HG02943 (cell line): ENCODE data around the gene TCF7L2.
"Not testable (repeated sequence)": the region's sequence is repeated elsewhere in the genome, so short reads cannot be mapped to it uniquely, and the experiment has no call there.

Experiments
- ATAC-seq: cut with Tn5 transposase; IDR thresholded peaks from one replicate; pipeline ENCODE4 v1.9.1; 2021; ENCODE audit warnings: mild to moderate bottlenecking, low read depth, moderate library complexity; ENCODE audit not compliant: unreplicated experiment

The TCF7L2 gene

GRCh38 chr10:113087165-113088029, 137.3 kb downstream of the TCF7L2 start:
- ATAC-seq: no peak

GRCh38 chr10:113088194-113088593, 138.1 kb downstream of the TCF7L2 start:
- ATAC-seq: no peak

GRCh38 chr10:113089551-113089950, 139.5 kb downstream of the TCF7L2 start:
- ATAC-seq: no peak

GRCh38 chr10:113091920-113092319, 141.9 kb downstream of the TCF7L2 start:
- ATAC-seq: no peak

- no peak for ATAC-seq
These were observed 143.4 kb downstream of the TCF7L2 start for GRCh38 chr10:113093188-113094113.

GRCh38 chr10:113094114-113094486, 144.1 kb downstream of the TCF7L2 start:
- ATAC-seq: no peak

- no peak for ATAC-seq
These were observed 145.5 kb downstream of the TCF7L2 start for GRCh38 chr10:113095419-113096127.

GRCh38 chr10:113096128-113096996, 146.3 kb downstream of the TCF7L2 start:
- ATAC-seq: no peak

GRCh38 chr10:113097036-113097435, 147.0 kb downstream of the TCF7L2 start:
- no peak for ATAC-seq

GRCh38 chr10:113099431-113100183, 149.6 kb downstream of the TCF7L2 start:
- no peak for ATAC-seq

GRCh38 chr10:113100281-113100680, 150.2 kb downstream of the TCF7L2 start:
- ATAC-seq: no peak

- no peak for ATAC-seq
These were observed 153.2 kb downstream of the TCF7L2 start for GRCh38 chr10:113103131-113103840.

GRCh38 chr10:113104047-113104446, 154.0 kb downstream of the TCF7L2 start:
- no peak for ATAC-seq

- no peak for ATAC-seq
These were observed 158.3 kb downstream of the TCF7L2 start for GRCh38 chr10:113108194-113108835.

- no peak for ATAC-seq
These were observed 158.9 kb downstream of the TCF7L2 start for GRCh38 chr10:113108948-113109347.

GRCh38 chr10:113109482-113109881, 159.4 kb downstream of the TCF7L2 start:
- not testable (repeated sequence) for ATAC-seq

- no peak for ATAC-seq
These were observed 161.2 kb downstream of the TCF7L2 start for GRCh38 chr10:113111260-113111659.
